Spleen (tissue), 11 donors: Measurements from ENCODE around the gene RBMS1. TPM values are rescaled to one million over a fixed set of nuclear protein-coding genes. Genes with fewer than 3 reads are reported as not detected.

ENCODE experiments used
- DNase-seq: peaks from one replicate; pipeline ENCODE4 v3.0.0-alpha.2; 2020
- H3K27ac ChIP-seq, 8 donors: fragments of 200-600 bp; sonication (generic) in 7 of 8; 1 replicate in 4 of 8; 2 replicates in 4 of 8; pipeline versions ENCODE4 v1.5.0 to v1.8.0; 2016 to 2021; ENCODE audit warnings: inconsistent platforms in 4 of 8, mild to moderate bottlenecking in 4 of 8, moderate library complexity in 1 of 8
- H3K27me3 ChIP-seq, 7 donors: fragments of 200-600 bp; sonication (generic) in 6 of 7; replicated peaks in 1 of 7; 1 replicate in 4 of 7; 2 replicates in 3 of 7; pipeline versions ENCODE4 v1.5.0 to v1.8.0; 2016 to 2021; ENCODE audit warnings: inconsistent platforms in 3 of 7, mild to moderate bottlenecking in 1 of 7
- H3K36me3 ChIP-seq, 6 donors: fragments of 200-600 bp; sonication (generic) in 5 of 6; 1 replicate in 4 of 6; 2 replicates in 2 of 6; pipeline versions ENCODE4 v1.5.0 to v1.8.0; 2016 to 2021; ENCODE audit warnings: inconsistent platforms in 2 of 6
- H3K4me1 ChIP-seq, 6 donors: fragments of 200-600 bp; sonication (generic) in 5 of 6; 1 replicate in 3 of 6; 2 replicates in 3 of 6; pipeline versions ENCODE4 v1.5.0 to v1.8.0; 2016 to 2021; ENCODE audit warnings: inconsistent platforms in 3 of 6
- H3K4me3 ChIP-seq, 8 donors: fragments of 200-600 bp; sonication (generic) in 7 of 8; 1 replicate in 4 of 8; 2 replicates in 4 of 8; pipeline versions ENCODE4 v1.5.0 to v1.8.0; 2016 to 2021; ENCODE audit warnings: inconsistent platforms in 4 of 8, mild to moderate bottlenecking in 4 of 8, moderate library complexity in 2 of 8
- H3K9me3 ChIP-seq, 8 donors: fragments of 200-600 bp; sonication (generic) in 7 of 8; 1 replicate in 4 of 8; 2 replicates in 4 of 8; pipeline versions ENCODE4 v1.5.0 to v1.8.0; 2016 to 2021; ENCODE audit warnings: inconsistent platforms in 4 of 8
- POLR2A ChIP-seq, 3 donors: fragments of 450-650 bp; IDR thresholded peaks; one replicate each; pipeline ENCODE4 v1.5.1; 2017; ENCODE audit warnings: antibody characterized with exemption in 3 of 3, mild to moderate bottlenecking in 1 of 3
- POLR2AphosphoS5 ChIP-seq, 3 donors: sonication (generic); formaldehyde crosslinking; IDR thresholded peaks; one replicate each; pipeline ENCODE4 v1.5.1; 2017; ENCODE audit warnings: antibody characterized with exemption in 3 of 3
- WGBS, 5 donors: extraction: QIAGEN DNeasy Blood & Tissue Kit in 3 of 5; methylation state at CpG; one replicate each; pipeline versions ENCODE4 v1.1.5 to v1.1.7; 2013 to 2018; 5-methylcytosine and 5-hydroxymethylcytosine counted together
- intact Hi-C: fragments of 100-400 bp; cut with DNase I; formaldehyde crosslinking; loops from one replicate; pipeline ENCODE4 v1.15.0; 2023; ENCODE audit warnings: low total_unique reads
- polyA plus RNA-seq, 3 donors: library from polyadenylated mRNA; stranded (reverse); fragments of 200-250 nt; gene quantifications; one replicate each; pipeline ENCODE4 v1.2.1, GENCODE V29; 2013
- total RNA-seq, 7 donors: library from RNA; depleted of rRNA in 3 of 7; stranded (reverse); fragments of >200 nt in 3 of 7; fragmentation: NEBNext Ultra II Directional in 4 of 7; extraction: Animal tissue kit (Norgen Biotek cat#: 25700) in 4 of 7; gene quantifications; one replicate each; pipeline versions ENCODE4 v1.1.0 to v1.2.1, GENCODE V29; 2016 to 2021
- TF ChIP-seq, protein P1 (sequence below), 11 experiments: fragments of 200-600 bp in 7 of 11; fragments of 450-650 bp in 4 of 11; sonication (generic) in 4 of 11; IDR thresholded peaks in 8 of 11; conservative IDR thresholded peaks in 3 of 11; 1 replicate in 7 of 11; 2 replicates in 4 of 11; pipeline versions ENCODE4 v1.4.0 to v1.8.0; 2016 to 2021; ENCODE audit warnings: antibody characterized with exemption in 11 of 11, inconsistent platforms in 4 of 11, mild to moderate bottlenecking in 1 of 11
- donor health status: healthy with polysubstance abuse.
- donor health status: DM: no; HTN: no; CAD: no; lungs with moderate emphysema.
- donor health status: DM: no; HTN: no; CAD: no.
- donor health status: Bipolar disorder and iron deficiency.
- donor health status: healthy.
- donor health status: DM: no; HTN: no; CAD: no.
- donor health status: DM: yes; HTN: yes; CAD: no.

The RBMS1 gene
- total and polyA plus RNA-seq, 10 donors = 18.8 to 151 (median 118) TPM

DNA sequence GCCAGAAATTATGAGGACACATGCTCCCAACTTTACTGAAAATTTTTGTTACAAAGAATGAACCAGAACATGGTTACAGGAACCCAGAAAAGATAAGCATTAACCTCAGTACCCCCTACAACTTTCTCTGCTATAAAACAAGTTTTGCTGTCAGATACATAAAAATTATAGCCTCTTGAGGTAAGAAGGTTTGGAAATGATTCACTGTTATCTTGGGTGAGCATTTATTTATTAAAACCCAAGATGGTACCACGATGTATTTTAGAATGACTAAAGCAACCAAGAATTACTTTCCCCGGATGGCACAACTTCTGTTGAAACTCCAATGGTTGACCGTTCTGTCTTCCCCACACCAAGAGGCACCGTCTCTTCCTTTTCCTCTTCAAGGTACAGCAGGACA lies 72.9 kb downstream of the RBMS1 start:
- Histone ChIP-seq H3K27me3 (no peaks in the 10 kb centered on the region), H3K4me3 (no peak overlapping the region), H3K4me1 (peaks cover 9 to 71% (median 25%) of the 10 kb centered on the region in 6 donors), H3K27ac (peak overlapping the region in 3 of 8 donors; percentile 5 to 44 (median 41)), H3K36me3 (no peaks in the 10 kb centered on the region), H3K9me3 (no peaks in the 10 kb centered on the region)
- WGBS, 5 donors = 63 to 91% (median 75%) methylated on average over 4 of the region's 4 CpGs
- intact Hi-C loops = no loop called here
- no peak for TF ChIP-seq POLR2AphosphoS5 (IDR thresholded peaks at IDR 0.05)
- no peak for TF ChIP-seq POLR2A (IDR thresholded peaks at IDR 0.05)
- TF ChIP-seq, protein P1, sequence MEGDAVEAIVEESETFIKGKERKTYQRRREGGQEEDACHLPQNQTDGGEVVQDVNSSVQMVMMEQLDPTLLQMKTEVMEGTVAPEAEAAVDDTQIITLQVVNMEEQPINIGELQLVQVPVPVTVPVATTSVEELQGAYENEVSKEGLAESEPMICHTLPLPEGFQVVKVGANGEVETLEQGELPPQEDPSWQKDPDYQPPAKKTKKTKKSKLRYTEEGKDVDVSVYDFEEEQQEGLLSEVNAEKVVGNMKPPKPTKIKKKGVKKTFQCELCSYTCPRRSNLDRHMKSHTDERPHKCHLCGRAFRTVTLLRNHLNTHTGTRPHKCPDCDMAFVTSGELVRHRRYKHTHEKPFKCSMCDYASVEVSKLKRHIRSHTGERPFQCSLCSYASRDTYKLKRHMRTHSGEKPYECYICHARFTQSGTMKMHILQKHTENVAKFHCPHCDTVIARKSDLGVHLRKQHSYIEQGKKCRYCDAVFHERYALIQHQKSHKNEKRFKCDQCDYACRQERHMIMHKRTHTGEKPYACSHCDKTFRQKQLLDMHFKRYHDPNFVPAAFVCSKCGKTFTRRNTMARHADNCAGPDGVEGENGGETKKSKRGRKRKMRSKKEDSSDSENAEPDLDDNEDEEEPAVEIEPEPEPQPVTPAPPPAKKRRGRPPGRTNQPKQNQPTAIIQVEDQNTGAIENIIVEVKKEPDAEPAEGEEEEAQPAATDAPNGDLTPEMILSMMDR (IDR thresholded peaks at IDR 0.05 in 8 of 11, conservative IDR thresholded peaks at IDR 0.05 in 3 of 11) = no peak
- DNase-seq = no peak

DNA sequence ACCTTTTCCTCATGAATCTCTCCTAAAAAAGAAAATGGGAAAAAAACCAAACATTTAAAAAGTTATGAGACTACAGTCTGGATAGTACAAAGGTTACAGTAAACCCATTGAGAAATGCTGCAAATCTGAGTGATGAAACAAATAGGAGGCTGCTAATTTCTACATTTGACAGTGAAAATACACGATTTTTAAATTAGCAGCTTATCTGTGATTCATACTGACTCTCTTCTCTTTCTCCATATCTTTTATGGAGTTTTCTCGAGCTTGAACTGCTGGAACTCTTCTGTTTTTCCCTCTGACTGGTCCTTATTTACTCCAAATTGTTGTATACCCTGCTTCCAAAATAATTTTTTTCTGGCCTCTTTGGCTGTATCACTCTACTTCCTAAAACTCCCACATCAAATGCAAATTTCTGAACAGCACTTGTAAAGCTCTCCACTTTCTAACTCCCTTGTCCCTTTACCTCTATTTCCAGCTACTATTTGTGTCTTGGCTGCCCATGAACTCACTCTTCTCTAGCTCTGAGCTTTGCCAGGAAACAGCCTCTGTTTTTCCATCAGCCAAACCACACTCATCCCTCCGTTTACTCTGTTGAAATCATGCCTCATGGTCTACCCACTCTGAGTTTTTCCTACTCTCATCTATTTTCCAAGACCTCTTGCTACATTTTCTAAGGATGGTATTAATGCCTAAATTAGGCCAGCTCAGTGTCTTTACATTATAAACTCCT lies 73.7 kb downstream of the RBMS1 start:
- no peaks in the 10 kb centered on the region for H3K9me3 ChIP-seq
- TF ChIP-seq POLR2A (IDR thresholded peaks at IDR 0.05) = no peak
- no peak for TF ChIP-seq POLR2AphosphoS5 (IDR thresholded peaks at IDR 0.05)
- TF ChIP-seq, protein P1 (IDR thresholded peaks at IDR 0.05 in 8 of 11, conservative IDR thresholded peaks at IDR 0.05 in 3 of 11) = no peak
- peaks cover 5 to 69% (median 22%) of the 10 kb centered on the region in 6 donors for H3K4me1 ChIP-seq
- intact Hi-C loops = no loop called here
- 58 to 71% (median 65%) methylated on average over 3 of the region's 3 CpGs for WGBS, 5 donors
- H3K27me3 ChIP-seq = no peaks in the 10 kb centered on the region
- H3K4me3 ChIP-seq = no peak overlapping the region
- peak overlapping the region in 6 of 8 donors; percentile 2 to 44 (median 6) for H3K27ac ChIP-seq
- no peak for DNase-seq
- no peaks in the 10 kb centered on the region for H3K36me3 ChIP-seq

- Histone ChIP-seq H3K27ac (no peak overlapping the region), H3K27me3 (no peaks in the 10 kb centered on the region), H3K4me3 (no peak overlapping the region), H3K9me3 (no peaks in the 10 kb centered on the region), H3K4me1 (peaks cover 5 to 62% (median 22%) of the 10 kb centered on the region in 6 donors), H3K36me3 (no peaks in the 10 kb centered on the region)
- WGBS, 5 donors = 76 to 95% (median 84%) methylated on average over 1 of the region's 1 CpG
- intact Hi-C loops = no loop called here
- no peak for TF ChIP-seq POLR2AphosphoS5 (IDR thresholded peaks at IDR 0.05)
- TF ChIP-seq, protein P1 (IDR thresholded peaks at IDR 0.05 in 8 of 11, conservative IDR thresholded peaks at IDR 0.05 in 3 of 11) = no peak
- TF ChIP-seq POLR2A (IDR thresholded peaks at IDR 0.05) = no peak
- DNase-seq = no peak
Measured at GRCh38 chr2:160418853-160419252, 74.8 kb downstream of the RBMS1 start.

DNA sequence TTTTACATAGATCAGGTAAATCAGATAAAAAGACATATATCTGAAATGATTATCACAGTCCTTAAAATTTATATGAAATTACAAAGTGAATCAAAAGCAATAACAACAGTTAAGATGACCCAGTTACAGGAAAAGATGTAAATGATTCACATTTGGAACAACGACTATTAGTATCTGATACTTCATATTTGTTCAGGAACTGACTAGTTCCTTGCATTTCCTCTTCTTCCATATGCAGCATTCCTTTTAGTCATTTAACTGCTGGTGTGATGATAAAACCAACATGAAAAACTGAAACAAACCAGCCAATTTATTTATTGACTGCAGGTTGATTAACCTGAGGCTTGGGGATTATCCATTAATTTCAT lies 75.2 kb downstream of the RBMS1 start:
- peaks cover 5 to 62% (median 22%) of the 10 kb centered on the region in 6 donors for H3K4me1 ChIP-seq
- peak overlapping the region in 1 of 8 donors; percentile 3 for H3K27ac ChIP-seq
- H3K27me3 ChIP-seq = no peaks in the 10 kb centered on the region
- WGBS, 5 donors = 11 to 64% (median 41%) methylated on average over 1 of the region's 1 CpG
- intact Hi-C loops = no loop called here
- no peaks in the 10 kb centered on the region for H3K36me3 ChIP-seq
- no peak for TF ChIP-seq POLR2AphosphoS5 (IDR thresholded peaks at IDR 0.05)
- no peak for TF ChIP-seq POLR2A (IDR thresholded peaks at IDR 0.05)
- no peak for DNase-seq
- no peaks in the 10 kb centered on the region for H3K9me3 ChIP-seq
- H3K4me3 ChIP-seq = no peak overlapping the region
